Ascending aorta (tissue), 2 donors: ENCODE measurements around the gene C6orf58. TPM values are rescaled to one million over a fixed set of nuclear protein-coding genes. Genes with fewer than 3 reads are reported as not detected.
"Not testable (repeated sequence)": the region's sequence is repeated elsewhere in the genome, so short reads cannot be mapped to it uniquely, and the experiment has no call there.

Experiments used
- DNase-seq, 2 donors: peaks; one replicate each; pipeline ENCODE4 v3.0.0-alpha.2; 2019; ENCODE audit warnings: low spot score in 2 of 2
- H3K27ac ChIP-seq, 2 donors: fragments of 200-600 bp; sonication (generic); one replicate each; pipeline ENCODE4 v1.5.1; 2016 to 2017; ENCODE audit warnings: mild to moderate bottlenecking in 1 of 2
- H3K27me3 ChIP-seq: fragments of 200-600 bp; sonication (generic); one replicate; pipeline ENCODE4 v1.5.1; 2017
- H3K36me3 ChIP-seq, 2 donors: fragments of 200-600 bp; sonication (generic); one replicate each; pipeline ENCODE4 v1.5.1; 2016
- H3K4me1 ChIP-seq, 2 donors: fragments of 200-600 bp; sonication (generic); one replicate each; pipeline ENCODE4 v1.5.1; 2016 to 2017; ENCODE audit warnings: mild to moderate bottlenecking in 1 of 2
- H3K4me3 ChIP-seq, 2 donors: fragments of 200-600 bp; sonication (generic); one replicate each; pipeline ENCODE4 v1.5.1; 2016 to 2017; ENCODE audit warnings: mild to moderate bottlenecking in 1 of 2
- H3K9me3 ChIP-seq, 2 donors: fragments of 200-600 bp; sonication (generic); one replicate each; pipeline ENCODE4 v1.5.1; 2016
- intact Hi-C: fragments of 100-400 bp; cut with DNase I; formaldehyde crosslinking; loops from one replicate; pipeline ENCODE4 v1.15.1; 2023
- total RNA-seq: library from RNA; depleted of rRNA; stranded (reverse); fragments of >200 nt; gene quantifications from one replicate; pipeline ENCODE4 v1.1.0, GENCODE V29; 2016
- TF ChIP-seq, protein P1 (sequence below), 3 experiments: fragments of 200-600 bp in 2 of 3; fragments of 450-650 bp in 1 of 3; sonication (generic) in 2 of 3; IDR thresholded peaks; one replicate each; pipeline ENCODE4 v1.5.1; 2016 to 2019; ENCODE audit warnings: antibody characterized with exemption in 3 of 3, mild to moderate bottlenecking in 1 of 3, moderate library complexity in 1 of 3

Gene C6orf58
- total RNA-seq, 1 donor from 2014 or later: not detected

DNA sequence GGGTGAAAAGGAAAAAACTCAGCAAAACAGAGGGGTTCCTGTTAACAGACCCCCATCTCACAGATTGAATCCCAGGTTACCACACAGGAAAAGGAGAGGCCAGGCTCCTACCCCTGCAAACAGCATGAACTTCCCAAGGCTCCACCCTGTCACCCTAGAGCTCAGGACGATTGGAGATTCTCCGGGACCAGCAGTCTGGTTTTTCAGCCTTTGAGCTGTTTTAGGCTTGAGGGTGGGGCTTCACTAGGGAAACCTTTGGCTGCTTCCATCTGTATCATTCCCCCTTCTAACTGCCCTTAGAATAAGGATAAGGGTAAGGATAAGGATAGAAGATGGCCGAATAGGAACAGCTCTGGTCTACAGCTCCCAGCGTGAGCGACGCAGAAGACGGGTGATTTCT is 16.0 kb downstream of the C6orf58 start:
- Histone ChIP-seq H3K27me3 (no peaks in the 10 kb centered on the region), H3K4me1 (no peaks in the 10 kb centered on the region), H3K27ac (no peak overlapping the region), H3K9me3 (no peaks in the 10 kb centered on the region), H3K36me3 (no peaks in the 10 kb centered on the region), H3K4me3 (no peak overlapping the region)
- intact Hi-C loops: no loop called here
- TF ChIP-seq, protein P1, sequence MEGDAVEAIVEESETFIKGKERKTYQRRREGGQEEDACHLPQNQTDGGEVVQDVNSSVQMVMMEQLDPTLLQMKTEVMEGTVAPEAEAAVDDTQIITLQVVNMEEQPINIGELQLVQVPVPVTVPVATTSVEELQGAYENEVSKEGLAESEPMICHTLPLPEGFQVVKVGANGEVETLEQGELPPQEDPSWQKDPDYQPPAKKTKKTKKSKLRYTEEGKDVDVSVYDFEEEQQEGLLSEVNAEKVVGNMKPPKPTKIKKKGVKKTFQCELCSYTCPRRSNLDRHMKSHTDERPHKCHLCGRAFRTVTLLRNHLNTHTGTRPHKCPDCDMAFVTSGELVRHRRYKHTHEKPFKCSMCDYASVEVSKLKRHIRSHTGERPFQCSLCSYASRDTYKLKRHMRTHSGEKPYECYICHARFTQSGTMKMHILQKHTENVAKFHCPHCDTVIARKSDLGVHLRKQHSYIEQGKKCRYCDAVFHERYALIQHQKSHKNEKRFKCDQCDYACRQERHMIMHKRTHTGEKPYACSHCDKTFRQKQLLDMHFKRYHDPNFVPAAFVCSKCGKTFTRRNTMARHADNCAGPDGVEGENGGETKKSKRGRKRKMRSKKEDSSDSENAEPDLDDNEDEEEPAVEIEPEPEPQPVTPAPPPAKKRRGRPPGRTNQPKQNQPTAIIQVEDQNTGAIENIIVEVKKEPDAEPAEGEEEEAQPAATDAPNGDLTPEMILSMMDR (IDR thresholded peaks at IDR 0.05): no peak
- DNase-seq: no peak

DNA sequence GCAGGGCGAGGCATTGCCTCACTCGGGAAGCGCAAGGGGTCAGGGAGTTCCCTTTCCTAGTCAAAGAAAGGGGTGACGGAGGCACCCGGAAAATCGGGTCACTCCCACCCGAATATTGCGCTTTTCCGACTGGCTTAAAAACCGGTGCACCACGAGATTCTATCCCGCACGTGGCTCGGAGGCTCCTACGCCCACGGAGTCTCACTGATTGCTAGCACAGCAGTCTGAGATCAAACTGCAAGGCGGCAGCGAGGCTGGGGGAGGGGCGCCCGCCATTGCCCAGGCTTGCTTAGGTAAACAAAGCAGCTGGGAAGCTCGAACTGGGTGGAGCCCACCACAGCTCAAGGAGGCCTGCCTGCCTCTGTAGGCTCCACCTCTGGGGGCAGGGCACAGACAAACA is 16.5 kb downstream of the C6orf58 start:
- H3K9me3 ChIP-seq, H3K4me3 ChIP-seq, DNase-seq, H3K36me3 ChIP-seq, H3K4me1 ChIP-seq, H3K27me3 ChIP-seq, H3K27ac ChIP-seq, intact Hi-C loops: not testable (repeated sequence)

DNA sequence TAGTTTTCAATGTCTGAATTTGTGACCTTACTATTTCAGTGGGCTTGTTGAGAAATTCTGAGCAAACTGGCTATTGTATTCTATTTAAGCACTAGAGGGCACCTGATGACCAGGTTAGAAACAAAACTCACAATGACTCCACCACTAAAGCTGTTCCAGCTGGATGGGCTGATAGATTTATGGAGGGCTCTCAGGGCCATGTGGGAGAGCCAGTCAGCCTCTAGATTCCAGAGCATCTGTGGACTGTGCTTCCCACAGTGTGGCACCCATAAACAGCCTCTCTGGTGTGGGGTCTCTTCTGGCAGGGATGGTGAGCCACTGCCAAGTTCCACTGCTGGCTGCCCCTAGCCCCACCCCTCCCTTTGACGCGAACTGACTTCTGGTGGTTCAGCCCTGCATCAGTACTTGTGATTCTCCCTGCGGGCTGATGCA is 29.2 kb downstream of the C6orf58 start:
- TF ChIP-seq, protein P1 (IDR thresholded peaks at IDR 0.05): no peak
- no peaks in the 10 kb centered on the region for H3K27me3 ChIP-seq
- no peak overlapping the region for H3K4me3 ChIP-seq
- H3K27ac ChIP-seq: no peak overlapping the region
- H3K4me1 ChIP-seq: no peaks in the 10 kb centered on the region
- no peak for DNase-seq
- no peaks in the 10 kb centered on the region for H3K9me3 ChIP-seq
- intact Hi-C loops: no loop called here
- no peaks in the 10 kb centered on the region for H3K36me3 ChIP-seq

DNA sequence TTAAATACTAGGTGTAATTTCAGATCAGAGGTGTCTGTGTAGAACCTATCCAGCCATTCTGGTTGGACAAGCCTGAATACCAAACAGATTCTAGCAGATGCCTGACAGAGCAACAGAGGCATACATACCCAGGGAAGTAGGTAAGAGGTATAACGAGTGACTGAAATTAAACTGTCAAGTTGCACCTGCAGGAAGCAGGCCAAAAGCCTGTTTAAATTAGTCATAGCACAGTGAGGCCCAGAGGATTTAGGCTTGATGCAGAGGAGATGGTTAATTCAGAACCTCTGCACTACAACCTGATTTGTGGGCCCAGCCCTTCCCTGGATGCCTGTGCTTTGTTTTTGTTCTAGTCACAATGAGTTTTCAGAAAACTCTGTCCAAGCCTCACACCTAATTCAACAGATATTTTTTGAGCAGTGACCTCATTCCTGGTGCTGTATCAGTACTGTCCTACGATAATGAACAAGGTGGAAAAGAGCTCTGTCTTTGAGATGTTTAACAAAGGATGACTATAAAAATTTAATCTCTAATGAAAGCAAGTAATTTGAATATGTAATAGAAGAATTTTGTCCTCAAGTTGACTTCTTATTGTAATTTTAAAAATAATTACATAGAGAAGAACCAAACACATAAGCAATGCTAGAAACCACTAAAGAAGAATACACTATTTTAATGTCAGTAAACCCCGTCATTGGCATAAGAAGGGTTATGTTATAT is 31.7 kb downstream of the C6orf58 start:
- Histone ChIP-seq H3K27ac (no peak overlapping the region), H3K36me3 (no peaks in the 10 kb centered on the region), H3K27me3 (no peaks in the 10 kb centered on the region), H3K4me1 (no peaks in the 10 kb centered on the region), H3K4me3 (no peak overlapping the region), H3K9me3 (no peaks in the 10 kb centered on the region)
- TF ChIP-seq, protein P1 (IDR thresholded peaks at IDR 0.05): no peak
- intact Hi-C loops: no loop called here
- DNase-seq: no peak

DNA sequence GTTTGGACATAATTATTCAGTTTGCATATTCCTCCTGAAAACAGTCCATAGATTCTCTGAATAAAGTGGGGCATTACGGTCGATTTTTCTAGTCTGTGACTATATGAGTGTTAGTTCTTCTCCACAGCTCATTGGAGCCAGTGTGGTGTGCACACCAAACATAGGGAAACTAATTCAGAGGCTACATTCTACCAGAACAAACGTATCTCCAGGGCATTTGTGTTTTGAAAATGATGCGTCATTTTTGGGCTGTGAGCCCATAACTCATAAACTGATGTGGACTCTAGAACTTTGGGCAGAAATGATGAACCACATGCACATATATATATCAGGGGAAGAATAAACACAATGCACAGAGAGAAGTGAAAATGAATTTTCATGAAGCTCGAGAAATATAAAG is 41.8 kb downstream of the C6orf58 start:
- no peak for DNase-seq
- Histone ChIP-seq H3K4me3 (no peak overlapping the region), H3K36me3 (no peaks in the 10 kb centered on the region), H3K9me3 (no peaks in the 10 kb centered on the region), H3K27ac (no peak overlapping the region), H3K4me1 (no peaks in the 10 kb centered on the region), H3K27me3 (no peaks in the 10 kb centered on the region)
- intact Hi-C loops: no loop called here
- TF ChIP-seq, protein P1 (IDR thresholded peaks at IDR 0.05): no peak

DNA sequence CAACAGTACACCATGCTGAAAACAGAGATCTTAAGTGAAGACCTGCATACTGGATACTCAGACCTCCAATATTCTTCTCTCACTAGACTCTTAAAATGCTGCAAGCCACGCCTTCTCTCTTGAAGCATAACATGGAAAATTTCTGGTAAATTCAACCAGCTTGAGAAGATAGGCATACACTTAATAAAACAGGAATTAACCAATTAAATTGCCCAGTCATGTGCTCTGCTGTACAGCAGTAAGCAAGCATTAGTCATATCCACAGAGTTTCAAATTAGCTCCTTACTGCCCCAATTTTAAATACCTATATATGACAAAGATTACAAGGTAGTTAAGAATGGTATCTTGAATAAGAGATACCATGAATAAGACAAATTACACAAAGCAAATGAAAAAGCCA is 53.8 kb downstream of the C6orf58 start:
- Histone ChIP-seq H3K4me1 (no peaks in the 10 kb centered on the region), H3K4me3 (no peak overlapping the region), H3K27ac (no peak overlapping the region), H3K9me3 (no peaks in the 10 kb centered on the region), H3K36me3 (no peaks in the 10 kb centered on the region), H3K27me3 (no peaks in the 10 kb centered on the region)
- intact Hi-C loops: no loop called here
- no peak for DNase-seq
- TF ChIP-seq, protein P1 (IDR thresholded peaks at IDR 0.05): no peak
